Mucosa of descending colon (tissue), 3 donors: ENCODE measurements around the gene OCA2. TPM values are rescaled to one million over a fixed set of nuclear protein-coding genes. Genes with fewer than 3 reads are reported as not detected.

Experiments
- ATAC-seq: fragments of 200-7000 bp; cut with Tn5 transposase; one replicate; pipeline ENCODE4 v1.9.1; 2020; ENCODE audit warnings: mild to moderate bottlenecking, moderate library complexity
- DNase-seq, 3 donors: peaks; one replicate each; pipeline ENCODE4 v3.0.0-alpha.2; 2020
- H3K36me3 ChIP-seq: fragments of 200-600 bp; one replicate; pipeline ENCODE4 v1.8.0; 2021; ENCODE audit warnings: low read depth, mild to moderate bottlenecking
- H3K4me1 ChIP-seq: fragments of 200-600 bp; one replicate; pipeline ENCODE4 v1.8.0; 2021; ENCODE audit warnings: low read depth, mild to moderate bottlenecking
- H3K4me3 ChIP-seq: fragments of 200-600 bp; one replicate; pipeline ENCODE4 v1.8.0; 2021; ENCODE audit warnings: mild to moderate bottlenecking
- H3K9me3 ChIP-seq: fragments of 200-600 bp; one replicate; pipeline ENCODE4 v1.8.0; 2021; ENCODE audit warnings: mild to moderate bottlenecking
- intact Hi-C, 2 donors: fragments of 100-400 bp; cut with DNase I in 1 of 2; cut with micrococcal nuclease in 1 of 2; formaldehyde crosslinking; loops; one replicate each; pipeline versions ENCODE4 v1.11.0 to v1.11.1; 2022; cut with DNase I, micrococcal nuclease
- total RNA-seq, 3 donors: library from RNA; stranded (reverse); fragmentation: NEBNext Ultra II Directional in 2 of 3; extraction: Animal tissue kit (Norgen Biotek cat#: 25700) in 2 of 3; gene quantifications; one replicate each; pipeline versions ENCODE4 v1.2.1 to v1.2.4, GENCODE V29; 2021 to 2023
- TF ChIP-seq, protein P1 (sequence below): fragments of 200-600 bp; IDR thresholded peaks from one replicate; pipeline ENCODE4 v1.8.0; 2022; ENCODE audit warnings: antibody characterized with exemption, mild to moderate bottlenecking
- donor health status: DM: no; HTN: no; CAD: no; lungs with moderate emphysema.
- donor health status: DM: no; HTN: no; CAD: no.
- donor health status: DM: no; HTN: yes; CAD: no.

The OCA2 gene
- total RNA-seq, 3 donors from 2014 or later, result 0.22 to 0.32 TPM; not detected in 1

DNA sequence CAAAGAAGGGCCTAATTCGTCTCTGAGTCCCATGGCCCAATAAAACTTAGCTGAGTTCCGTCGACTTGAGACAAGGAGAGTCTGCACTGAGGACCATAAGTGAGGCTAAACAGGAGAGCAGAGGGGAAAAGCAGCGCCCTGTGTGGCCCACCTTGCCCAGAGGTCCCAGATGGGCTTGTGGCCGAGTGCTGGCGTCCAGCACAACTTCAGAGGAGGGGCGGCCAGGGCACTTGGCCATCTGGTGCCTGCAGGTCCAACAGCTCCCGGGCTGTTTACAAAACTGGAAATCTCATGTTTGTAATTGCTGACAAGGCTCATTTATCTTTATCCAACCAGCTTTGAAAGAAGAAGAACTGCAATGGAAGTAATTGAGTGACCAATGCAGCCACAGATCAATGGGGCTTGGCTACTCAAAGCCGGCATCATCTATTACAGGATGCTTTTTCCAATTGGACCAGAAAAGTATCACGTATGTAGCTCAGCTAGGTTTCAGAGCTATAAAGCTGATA is 306.3 kb downstream of the OCA2 start:
- Histone ChIP-seq H3K9me3 (peaks cover 61% of the 10 kb centered on the region), H3K4me3 (no peak overlapping the region), H3K36me3 (no peaks in the 10 kb centered on the region), H3K4me1 (no peaks in the 10 kb centered on the region)
- TF ChIP-seq, protein P1, sequence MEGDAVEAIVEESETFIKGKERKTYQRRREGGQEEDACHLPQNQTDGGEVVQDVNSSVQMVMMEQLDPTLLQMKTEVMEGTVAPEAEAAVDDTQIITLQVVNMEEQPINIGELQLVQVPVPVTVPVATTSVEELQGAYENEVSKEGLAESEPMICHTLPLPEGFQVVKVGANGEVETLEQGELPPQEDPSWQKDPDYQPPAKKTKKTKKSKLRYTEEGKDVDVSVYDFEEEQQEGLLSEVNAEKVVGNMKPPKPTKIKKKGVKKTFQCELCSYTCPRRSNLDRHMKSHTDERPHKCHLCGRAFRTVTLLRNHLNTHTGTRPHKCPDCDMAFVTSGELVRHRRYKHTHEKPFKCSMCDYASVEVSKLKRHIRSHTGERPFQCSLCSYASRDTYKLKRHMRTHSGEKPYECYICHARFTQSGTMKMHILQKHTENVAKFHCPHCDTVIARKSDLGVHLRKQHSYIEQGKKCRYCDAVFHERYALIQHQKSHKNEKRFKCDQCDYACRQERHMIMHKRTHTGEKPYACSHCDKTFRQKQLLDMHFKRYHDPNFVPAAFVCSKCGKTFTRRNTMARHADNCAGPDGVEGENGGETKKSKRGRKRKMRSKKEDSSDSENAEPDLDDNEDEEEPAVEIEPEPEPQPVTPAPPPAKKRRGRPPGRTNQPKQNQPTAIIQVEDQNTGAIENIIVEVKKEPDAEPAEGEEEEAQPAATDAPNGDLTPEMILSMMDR, result no peak
- DNase-seq (no peak), ATAC-seq (no peak)
- intact Hi-C loops, result no loop called here

DNA sequence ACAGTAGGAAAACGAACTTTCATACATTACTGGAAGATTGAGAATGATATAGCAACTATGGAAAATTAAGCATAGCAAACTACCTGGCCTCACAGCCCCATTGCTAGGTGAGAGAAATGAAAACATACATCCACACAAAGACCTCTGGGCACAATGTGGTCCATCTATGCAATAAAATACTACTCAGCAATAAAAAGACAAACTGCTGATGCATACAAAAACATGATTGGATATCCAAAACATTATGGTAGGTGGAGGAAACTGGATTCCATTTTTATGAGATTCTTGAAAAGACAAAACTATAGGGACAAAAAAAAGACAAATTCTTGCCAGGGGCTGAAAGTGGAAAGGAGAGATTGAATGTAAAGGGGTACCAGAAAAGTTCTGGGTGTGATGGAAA is 308.8 kb downstream of the OCA2 start:
- peaks cover 36% of the 10 kb centered on the region for H3K9me3 ChIP-seq

GRCh38 chr15:27787931-27788330 is 311.2 kb downstream of the OCA2 start:
- no peak overlapping the region for H3K4me3 ChIP-seq
- intact Hi-C loops, result loop anchor here in 1 of 2 donors (10.0 kb wide), 1 partner anchor 63 kb away; no protein-coding TSS in a partner anchor
- no peak for DNase-seq

More for the DNA sequence above, 308.8 kb downstream of the OCA2 start:
- H3K4me1 ChIP-seq, result no peaks in the 10 kb centered on the region
- intact Hi-C loops, result no loop called here
- H3K4me3 ChIP-seq, result no peak overlapping the region
- TF ChIP-seq, protein P1, result no peak
- ATAC-seq (no peak), DNase-seq (no peak)
- no peaks in the 10 kb centered on the region for H3K36me3 ChIP-seq

DNA sequence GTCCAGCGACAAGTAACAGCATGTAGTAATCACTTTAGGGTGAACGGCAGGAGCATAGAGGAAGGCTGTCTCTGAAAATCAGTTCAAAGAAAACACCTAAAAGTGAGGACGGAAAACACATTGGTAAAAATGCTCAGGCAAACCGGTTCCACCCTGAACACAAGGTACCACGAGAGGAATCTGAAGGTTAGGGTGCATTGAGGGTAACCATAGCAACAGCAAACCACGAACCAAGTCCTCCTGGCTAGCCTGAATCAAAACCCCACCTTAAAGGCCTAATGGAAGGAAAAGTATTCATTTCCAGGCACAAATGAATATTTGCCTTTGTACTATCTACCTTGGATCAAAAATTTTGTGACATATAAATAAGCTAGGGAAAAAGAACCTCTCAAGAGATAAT is 315.0 kb downstream of the OCA2 start:
- TF ChIP-seq, protein P1, result no peak
- intact Hi-C loops, result loop anchor here in 1 of 2 donors (10.0 kb wide), 1 partner anchor 59 kb away; no protein-coding TSS in a partner anchor

More at GRCh38 chr15:27787931-27788330, 311.2 kb downstream of the OCA2 start:
- no peaks in the 10 kb centered on the region for H3K4me1 ChIP-seq
- TF ChIP-seq, protein P1, result no peak
- H3K9me3 ChIP-seq, result peaks cover 28% of the 10 kb centered on the region
- no peak for ATAC-seq
- H3K36me3 ChIP-seq, result no peaks in the 10 kb centered on the region

GRCh38 chr15:27783678-27784077 is 315.4 kb downstream of the OCA2 start:
- ATAC-seq (no peak), DNase-seq (no peak)
- H3K36me3 ChIP-seq, result no peaks in the 10 kb centered on the region
- H3K4me3 ChIP-seq, result no peak overlapping the region
- TF ChIP-seq, protein P1, result no peak
- H3K9me3 ChIP-seq, result peaks cover 30% of the 10 kb centered on the region
- intact Hi-C loops, result loop anchor here in 1 of 2 donors (10.0 kb wide), 1 partner anchor 59 kb away; no protein-coding TSS in a partner anchor
- H3K4me1 ChIP-seq, result no peaks in the 10 kb centered on the region

More for the DNA sequence above, 315.0 kb downstream of the OCA2 start:
- DNase-seq (no peak), ATAC-seq (no peak)
- H3K4me3 ChIP-seq, result no peak overlapping the region
- H3K9me3 ChIP-seq, result peaks cover 29% of the 10 kb centered on the region
- no peaks in the 10 kb centered on the region for H3K36me3 ChIP-seq
- no peaks in the 10 kb centered on the region for H3K4me1 ChIP-seq
